C1 segment of cervical spinal cord (tissue), 14 donors: ENCODE results near the gene OR4E1.
"Not testable (repeated sequence)": the region's sequence is repeated elsewhere in the genome, so short reads cannot be mapped to it uniquely, and the experiment has no call there.

Experiments used
- DNase-seq, 14 donors: peaks; one replicate each; lab custom pipeline; 2025; lab: John Stamatoyannopoulos, UW

OR4E1 gene

GRCh38 chr14:21673718-21674117 lies at the start of gene OR4E1:
OR4E1 (minus strand) TSS chr14:21673818; CDS start chr14:21670935, 2,883 bp downstream.
- no peak for DNase-seq

DNA sequence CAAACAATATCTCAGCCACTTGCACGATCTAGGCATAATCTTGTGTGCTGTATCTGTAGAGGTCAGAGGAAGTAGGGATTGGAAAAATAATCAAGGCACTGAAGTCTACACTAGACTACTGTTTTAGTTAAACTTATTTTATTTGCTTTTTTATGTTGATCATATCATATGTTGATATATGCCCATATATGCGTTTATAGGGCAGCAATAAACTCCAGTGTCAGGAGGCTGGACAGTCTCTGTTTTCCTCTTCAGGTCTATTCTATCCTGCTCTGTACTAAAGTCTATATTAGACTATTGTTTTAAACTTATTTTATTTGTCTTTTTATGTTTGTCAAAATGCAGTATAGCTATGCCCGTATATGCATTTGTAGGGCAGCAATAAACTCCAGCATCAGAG lies 47.9 kb upstream of the OR4E1 start:
- no peak for DNase-seq

DNA sequence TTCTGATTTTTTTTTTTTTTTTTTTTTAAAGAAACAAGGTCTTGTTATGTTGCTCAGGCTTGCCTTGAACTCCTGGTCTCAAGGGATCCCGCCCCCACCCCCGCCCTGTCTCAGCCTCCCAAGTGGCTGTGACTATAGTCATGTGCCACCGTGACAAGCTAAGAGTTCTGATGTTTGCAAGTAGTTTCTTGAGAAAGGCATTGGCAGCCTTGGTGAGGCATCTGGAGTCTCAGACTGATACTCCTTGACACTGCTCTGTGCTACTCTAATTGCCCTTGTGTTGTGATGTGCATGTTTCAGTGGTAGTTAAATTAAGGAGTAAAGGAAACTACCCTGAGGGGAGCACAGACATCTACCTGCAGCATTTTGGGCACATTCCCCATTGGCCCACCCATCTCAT lies 46.2 kb upstream of the OR4E1 start:
- no peak for DNase-seq

- no peak for DNase-seq
Observed at GRCh38 chr14:21714318-21714929, 40.8 kb upstream of the OR4E1 start.

DNA sequence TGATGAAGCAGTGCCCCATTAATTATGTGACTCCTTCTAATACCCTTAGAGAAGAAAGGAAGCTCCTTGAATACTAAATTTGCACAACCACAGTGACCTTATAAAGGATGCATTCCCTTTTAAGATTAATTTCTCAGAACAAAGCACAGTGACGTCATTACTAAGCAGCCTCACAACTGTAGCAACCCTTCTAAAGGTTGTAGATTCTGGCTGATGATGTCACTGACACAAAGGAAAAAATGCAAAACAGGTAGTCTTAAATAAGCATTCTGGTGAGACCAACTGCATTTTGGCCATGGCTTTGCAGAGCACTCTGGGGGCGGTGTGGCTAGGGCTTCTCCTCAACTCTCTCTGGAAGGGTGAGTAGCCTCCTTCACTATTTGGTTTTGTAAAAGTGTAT lies 38.4 kb upstream of the OR4E1 start:
- DNase-seq: no peak

DNA sequence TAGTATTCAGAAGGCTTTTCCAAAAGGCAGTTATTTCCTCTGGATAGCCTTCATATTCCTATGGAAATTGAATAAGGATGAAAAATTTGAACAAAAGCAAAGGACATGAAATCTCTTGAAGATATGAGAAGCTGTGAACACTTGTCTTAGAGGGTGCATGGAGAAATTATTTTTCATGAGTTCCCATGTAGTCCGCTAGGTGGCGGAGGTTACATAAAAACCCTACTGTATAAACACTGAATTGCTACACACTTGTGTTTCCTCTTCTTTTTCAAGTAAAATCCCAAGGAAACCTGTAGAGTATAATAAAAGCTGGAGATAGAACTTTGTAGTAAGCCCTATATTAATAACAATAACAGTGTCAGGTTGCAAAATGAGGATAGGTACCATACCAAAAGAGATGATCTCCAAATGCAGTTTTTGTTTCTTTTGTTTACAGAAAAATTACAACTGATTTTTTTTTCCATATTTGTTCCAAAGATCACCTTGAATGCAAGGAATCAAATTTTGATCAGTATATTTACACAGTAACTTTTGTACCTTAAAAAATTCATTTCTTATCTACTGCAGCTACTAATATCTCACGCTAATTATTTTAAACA lies 37.8 kb upstream of the OR4E1 start:
- no peak for DNase-seq

DNA sequence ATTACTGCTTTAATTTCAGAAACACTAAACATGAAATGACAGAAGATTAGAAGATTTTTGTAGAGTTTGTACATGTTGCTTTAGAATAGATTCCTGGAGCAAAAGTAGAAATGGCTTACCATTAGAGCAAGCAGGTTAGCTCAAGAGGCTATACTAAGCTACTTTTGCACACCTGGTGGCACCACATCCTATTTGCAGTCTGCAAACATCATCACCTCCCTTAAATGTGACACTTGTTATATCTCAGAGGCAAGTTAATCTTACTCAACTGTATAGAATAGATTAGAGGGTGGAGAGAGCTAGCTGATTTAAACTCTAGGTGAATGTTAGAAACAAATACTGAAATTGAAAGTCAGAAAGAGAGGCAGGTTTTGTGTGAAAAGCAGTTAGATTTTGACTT lies 30.7 kb upstream of the OR4E1 start:
- DNase-seq: no peak

GRCh38 chr14:21703357-21704326 lies 30.0 kb upstream of the OR4E1 start:
- no peak for DNase-seq

DNA sequence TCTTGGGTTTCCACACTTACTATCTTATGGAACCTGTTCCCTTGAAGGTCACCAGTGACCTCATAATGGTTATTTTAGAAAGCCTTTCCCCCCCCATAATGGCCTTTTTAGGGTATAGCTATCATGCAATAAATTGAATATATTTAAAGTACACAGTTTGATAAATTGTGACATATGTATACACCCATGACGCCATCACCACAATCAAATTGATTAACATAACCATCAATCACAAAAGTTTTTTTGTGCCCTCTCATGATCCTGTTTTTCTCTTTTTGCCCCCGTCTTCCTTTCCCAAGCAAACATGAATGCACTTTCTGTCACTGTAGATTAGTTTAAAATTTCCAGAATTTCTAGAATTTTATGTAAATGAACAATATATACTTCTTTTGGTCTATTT lies 28.7 kb upstream of the OR4E1 start:
- DNase-seq: no peak

GRCh38 chr14:21699551-21699950 lies 25.9 kb upstream of the OR4E1 start:
- no peak for DNase-seq

GRCh38 chr14:21698538-21698937 lies 24.9 kb upstream of the OR4E1 start:
- DNase-seq: not testable (repeated sequence)

DNA sequence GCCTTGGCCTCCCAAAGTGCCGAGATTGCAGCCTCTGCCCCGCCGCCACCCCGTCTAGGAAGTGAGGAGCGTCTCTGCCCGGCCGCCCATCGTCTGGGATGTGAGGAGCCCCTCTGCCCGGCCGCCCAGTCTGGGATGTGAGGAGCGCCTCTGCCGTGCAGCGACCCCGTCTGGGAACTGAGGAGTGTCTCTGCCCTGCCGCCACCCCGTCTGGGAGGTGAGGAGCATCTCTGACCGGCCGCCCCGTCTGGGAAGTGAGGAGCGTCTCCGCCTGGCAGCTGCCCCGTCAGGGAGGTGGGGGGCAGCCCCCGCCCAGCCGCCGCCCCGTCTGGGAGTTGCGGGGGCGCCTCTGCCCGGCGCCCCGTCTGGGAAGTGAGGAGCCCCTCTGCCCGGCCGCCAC lies 24.0 kb upstream of the OR4E1 start:
- not testable (repeated sequence) for DNase-seq

DNA sequence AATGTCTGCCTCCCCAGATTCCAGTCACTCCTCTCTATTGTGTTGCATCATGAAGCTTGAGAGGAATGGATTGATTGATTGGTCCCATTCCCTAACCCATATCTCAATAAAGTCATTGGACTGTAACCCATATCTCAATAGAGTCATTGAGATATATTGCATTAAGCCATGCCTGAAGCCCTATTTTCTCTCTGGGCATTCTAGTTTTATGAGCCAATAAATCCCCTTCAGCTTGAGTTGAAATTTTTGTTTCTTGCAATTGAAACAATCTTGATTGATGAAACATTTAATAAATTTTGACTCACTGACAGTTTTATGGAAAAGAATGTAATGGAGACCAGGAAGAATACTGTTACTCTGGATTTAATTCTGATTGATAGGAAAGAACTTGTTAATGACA lies 20.8 kb upstream of the OR4E1 start:
- DNase-seq: no peak

DNA sequence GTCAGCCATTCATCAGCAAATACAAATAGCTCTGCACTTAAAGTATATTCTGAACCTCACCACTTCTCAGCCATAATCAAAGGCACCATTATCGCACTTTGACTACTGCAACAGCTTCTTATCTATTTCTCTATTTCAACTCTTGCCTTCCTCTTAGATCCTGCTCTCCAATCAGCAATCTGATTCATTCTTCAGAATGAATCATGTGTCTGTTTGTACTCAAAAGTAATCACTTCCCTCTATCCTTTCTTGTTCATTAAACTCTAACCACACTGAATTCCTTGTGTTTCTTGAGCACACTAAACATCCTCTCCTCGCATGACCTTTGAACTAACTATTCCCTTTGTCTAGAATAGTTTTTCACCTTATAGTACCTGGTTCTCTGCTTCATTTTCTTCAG lies 12.8 kb upstream of the OR4E1 start:
- DNase-seq: no peak

- no peak for DNase-seq
Observed at GRCh38 chr14:21680072-21680471, 6.5 kb upstream of the OR4E1 start.

- no peak for DNase-seq
Observed at GRCh38 chr14:21675566-21675965, 1.9 kb upstream of the OR4E1 start.

DNA sequence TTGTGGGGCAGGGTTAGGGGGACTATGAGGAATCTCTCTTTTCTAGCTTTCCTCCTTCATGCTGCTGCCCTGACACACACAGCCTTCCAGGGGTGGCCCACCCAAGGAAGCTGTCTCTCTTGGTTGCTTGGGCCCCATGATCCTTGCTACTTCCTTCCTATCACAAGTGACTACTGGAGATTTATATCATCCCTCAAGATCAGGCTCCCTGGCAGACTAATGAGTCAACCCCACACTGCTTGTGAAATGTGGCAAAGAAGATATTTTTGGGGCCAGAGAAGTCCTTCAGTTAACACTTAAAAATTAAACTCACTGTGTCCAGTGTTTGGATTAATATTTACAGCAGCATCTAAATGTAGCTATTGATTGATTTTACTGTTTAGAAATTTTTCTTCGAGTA lies 1.5 kb downstream of the OR4E1 start:
- no peak for DNase-seq

- DNase-seq: no peak
Observed at GRCh38 chr14:21671371-21671770, 2.2 kb downstream of the OR4E1 start.

GRCh38 chr14:21669284-21669683 lies 4.3 kb downstream of the OR4E1 start:
- DNase-seq: no peak

DNA sequence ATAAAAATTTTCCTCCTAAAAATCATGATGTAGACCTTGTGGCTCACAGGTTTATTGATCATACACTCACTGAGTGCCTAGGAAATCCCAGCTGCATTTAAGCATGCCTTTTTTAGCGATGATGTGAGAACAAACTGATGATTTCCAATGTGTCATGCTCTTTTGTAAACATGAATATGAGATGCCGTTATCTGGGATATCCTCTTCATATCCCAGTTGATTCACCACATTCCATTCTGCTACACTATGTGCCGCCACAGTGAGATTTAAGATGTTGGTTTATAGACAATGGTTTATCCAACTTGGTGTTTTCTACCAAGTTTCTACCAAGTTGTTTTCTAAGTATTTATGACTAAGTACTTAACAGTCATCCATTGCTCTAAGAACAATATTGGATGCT lies 5.2 kb downstream of the OR4E1 start:
- no peak for DNase-seq

GRCh38 chr14:21656980-21657379 lies 16.6 kb downstream of the OR4E1 start:
- no peak for DNase-seq

DNA sequence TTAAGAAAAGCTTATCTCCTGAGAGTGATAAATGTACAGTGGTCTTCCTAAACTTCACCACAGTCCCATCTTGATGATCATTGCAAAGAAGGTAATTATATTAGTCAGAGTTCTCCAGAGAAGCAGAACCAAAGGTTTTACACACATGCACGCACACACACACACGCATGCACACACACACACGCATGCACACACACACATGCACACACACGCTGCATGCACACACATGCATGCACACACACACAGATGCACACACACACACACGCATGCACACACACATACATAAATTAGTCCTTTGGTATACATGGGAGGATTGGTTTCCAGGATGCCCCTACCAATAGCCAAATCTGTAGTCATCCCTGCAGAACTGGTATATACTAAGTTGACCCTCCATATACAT lies 19.4 kb downstream of the OR4E1 start:
- no peak for DNase-seq
